ENCODE results near the gene CEACAM3.

GRCh38 chr19:41853768-41854167, 57.4 kb downstream of the CEACAM3 start:
- TF ChIP-seq USF1 (IDR thresholded peaks at IDR 0.05), result no peak
- TF ChIP-seq TAF1 (IDR thresholded peaks at IDR 0.05; ENCODE audit: low read depth), result no peak
- TF ChIP-seq, protein P1, sequence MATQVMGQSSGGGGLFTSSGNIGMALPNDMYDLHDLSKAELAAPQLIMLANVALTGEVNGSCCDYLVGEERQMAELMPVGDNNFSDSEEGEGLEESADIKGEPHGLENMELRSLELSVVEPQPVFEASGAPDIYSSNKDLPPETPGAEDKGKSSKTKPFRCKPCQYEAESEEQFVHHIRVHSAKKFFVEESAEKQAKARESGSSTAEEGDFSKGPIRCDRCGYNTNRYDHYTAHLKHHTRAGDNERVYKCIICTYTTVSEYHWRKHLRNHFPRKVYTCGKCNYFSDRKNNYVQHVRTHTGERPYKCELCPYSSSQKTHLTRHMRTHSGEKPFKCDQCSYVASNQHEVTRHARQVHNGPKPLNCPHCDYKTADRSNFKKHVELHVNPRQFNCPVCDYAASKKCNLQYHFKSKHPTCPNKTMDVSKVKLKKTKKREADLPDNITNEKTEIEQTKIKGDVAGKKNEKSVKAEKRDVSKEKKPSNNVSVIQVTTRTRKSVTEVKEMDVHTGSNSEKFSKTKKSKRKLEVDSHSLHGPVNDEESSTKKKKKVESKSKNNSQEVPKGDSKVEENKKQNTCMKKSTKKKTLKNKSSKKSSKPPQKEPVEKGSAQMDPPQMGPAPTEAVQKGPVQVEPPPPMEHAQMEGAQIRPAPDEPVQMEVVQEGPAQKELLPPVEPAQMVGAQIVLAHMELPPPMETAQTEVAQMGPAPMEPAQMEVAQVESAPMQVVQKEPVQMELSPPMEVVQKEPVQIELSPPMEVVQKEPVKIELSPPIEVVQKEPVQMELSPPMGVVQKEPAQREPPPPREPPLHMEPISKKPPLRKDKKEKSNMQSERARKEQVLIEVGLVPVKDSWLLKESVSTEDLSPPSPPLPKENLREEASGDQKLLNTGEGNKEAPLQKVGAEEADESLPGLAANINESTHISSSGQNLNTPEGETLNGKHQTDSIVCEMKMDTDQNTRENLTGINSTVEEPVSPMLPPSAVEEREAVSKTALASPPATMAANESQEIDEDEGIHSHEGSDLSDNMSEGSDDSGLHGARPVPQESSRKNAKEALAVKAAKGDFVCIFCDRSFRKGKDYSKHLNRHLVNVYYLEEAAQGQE (IDR thresholded peaks at IDR 0.05; ENCODE audit: low read depth), result no peak
- no peak for TF ChIP-seq EP300 (IDR thresholded peaks at IDR 0.05; ENCODE audit: borderline replicate concordance)
- TF ChIP-seq CEBPB (IDR thresholded peaks at IDR 0.05), result no peak
- no peak for TF ChIP-seq RAD21 (IDR thresholded peaks at IDR 0.05; ENCODE audit: low read depth)

Data from Ishikawa (cell line).